Brain microvascular endothelial cell (primary cell): Measurements from ENCODE around the gene THRB.

Source experiments
- DNase-seq: peaks from one replicate; pipeline ENCODE4 v3.0.0-alpha.2; 2020
- H3K27ac ChIP-seq: fragments of 250-450 bp; sonication (Bioruptor Pico); 2 replicates; pipeline ENCODE4 v1.5.1; 2020; ENCODE audit warnings: mild to moderate bottlenecking, moderate library complexity
- H3K27me3 ChIP-seq: fragments of 250-450 bp; sonication (Bioruptor Pico); replicated peaks from 2 replicates; pipeline ENCODE4 v1.5.1; 2020; ENCODE audit warnings: mild to moderate bottlenecking
- H3K36me3 ChIP-seq: fragments of 250-450 bp; sonication (Bioruptor Pico); replicated peaks from 2 replicates; pipeline ENCODE4 v1.5.1; 2020; ENCODE audit warnings: mild to moderate bottlenecking
- H3K4me3 ChIP-seq: 2 replicates; pipeline ENCODE4 v1.5.1; 2011; ENCODE audit warnings: low read depth, mild to moderate bottlenecking, control low read depth, low read length, moderate library complexity
- CTCF ChIP-seq: IDR thresholded peaks from 2 replicates; pipeline ENCODE4 v1.5.1; 2011; ENCODE audit warnings: low read depth, mild to moderate bottlenecking, moderate library complexity, low read length, control low read depth, inconsistent platforms; ENCODE audit errors: missing control alignments
- in situ Hi-C: cut with HindIII; loops from 2 replicates; pipeline ENCODE4 v1.10.0; 2017; ENCODE audit warnings: low sequenced_read_pairs, low pct_ligation_motif_present

The THRB gene

DNA sequence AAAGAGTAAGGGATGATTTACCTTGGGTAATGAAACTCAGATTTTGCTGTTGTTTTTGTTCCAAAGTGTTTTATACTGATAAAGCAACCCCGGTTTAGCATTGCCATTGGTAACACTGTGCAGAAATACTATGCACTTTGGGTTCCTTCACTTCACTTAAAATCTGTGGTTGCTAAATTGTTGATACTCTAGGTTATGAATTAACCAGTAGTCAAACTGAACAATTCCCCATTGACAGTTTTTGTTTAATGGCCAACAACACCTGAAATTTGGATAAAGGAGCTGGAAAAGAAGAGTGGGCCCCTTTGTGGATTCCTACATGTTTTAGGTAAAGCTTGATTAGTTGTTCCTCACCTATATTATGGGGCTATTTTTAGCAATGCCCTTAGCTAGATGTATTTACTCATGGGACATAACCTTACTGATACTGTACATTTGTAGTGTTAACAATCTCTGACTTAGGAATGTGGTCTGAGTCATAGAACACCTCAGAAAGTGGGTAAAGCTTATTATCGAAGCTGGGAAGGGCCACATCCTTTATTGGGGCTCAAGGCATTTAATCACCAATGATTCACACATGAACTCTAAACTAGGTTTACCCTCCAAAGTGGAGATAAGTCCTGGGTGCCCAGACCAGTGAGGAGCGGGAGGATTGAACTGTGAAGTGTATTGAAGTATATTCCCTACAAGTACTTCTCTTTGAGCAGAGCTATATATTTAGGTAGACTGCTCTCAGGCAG, 29.5 kb upstream of the THRB start:
- no peak for TF ChIP-seq CTCF
- DNase-seq, result no peak
- in situ Hi-C loops, result no loop called here
- no peak overlapping the region for H3K27ac ChIP-seq
- no peak overlapping the region for H3K4me3 ChIP-seq
- peaks cover 2% of the 10 kb centered on the region for H3K27me3 ChIP-seq
- no peaks in the 10 kb centered on the region for H3K36me3 ChIP-seq

DNA sequence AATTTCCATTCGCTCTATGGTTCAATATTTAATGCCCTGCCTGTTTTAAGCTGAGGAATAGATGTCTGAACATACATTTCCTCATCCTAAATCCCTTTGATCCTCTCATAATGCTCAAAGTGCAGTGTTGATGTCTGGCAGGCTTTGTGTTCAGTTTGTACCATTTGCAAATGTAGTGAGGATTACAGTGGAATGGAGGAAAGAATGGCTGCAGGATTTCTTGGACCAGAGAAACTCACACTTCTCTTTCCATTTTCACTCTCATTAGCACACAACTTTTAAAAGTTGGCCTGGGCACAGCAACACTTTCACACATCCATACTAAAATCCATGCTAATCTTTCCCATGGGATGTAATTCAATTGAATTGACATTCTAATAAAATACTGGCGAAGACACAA, 28.6 kb upstream of the THRB start:
- Histone ChIP-seq H3K27me3 (peaks cover 2% of the 10 kb centered on the region), H3K27ac (no peak overlapping the region), H3K4me3 (no peak overlapping the region), H3K36me3 (no peaks in the 10 kb centered on the region)
- DNase-seq, result no peak
- no peak for TF ChIP-seq CTCF
- in situ Hi-C loops, result no loop called here

- Histone ChIP-seq H3K36me3 (no peaks in the 10 kb centered on the region), H3K4me3 (peak overlapping the region; percentile 57), H3K27me3 (peaks cover 2% of the 10 kb centered on the region), H3K27ac (no peak overlapping the region)
- TF ChIP-seq CTCF, result no peak
- no peak for DNase-seq
- in situ Hi-C loops, result no loop called here
These were observed 27.5 kb upstream of the THRB start for GRCh38 chr3:24522146-24522579.

DNA sequence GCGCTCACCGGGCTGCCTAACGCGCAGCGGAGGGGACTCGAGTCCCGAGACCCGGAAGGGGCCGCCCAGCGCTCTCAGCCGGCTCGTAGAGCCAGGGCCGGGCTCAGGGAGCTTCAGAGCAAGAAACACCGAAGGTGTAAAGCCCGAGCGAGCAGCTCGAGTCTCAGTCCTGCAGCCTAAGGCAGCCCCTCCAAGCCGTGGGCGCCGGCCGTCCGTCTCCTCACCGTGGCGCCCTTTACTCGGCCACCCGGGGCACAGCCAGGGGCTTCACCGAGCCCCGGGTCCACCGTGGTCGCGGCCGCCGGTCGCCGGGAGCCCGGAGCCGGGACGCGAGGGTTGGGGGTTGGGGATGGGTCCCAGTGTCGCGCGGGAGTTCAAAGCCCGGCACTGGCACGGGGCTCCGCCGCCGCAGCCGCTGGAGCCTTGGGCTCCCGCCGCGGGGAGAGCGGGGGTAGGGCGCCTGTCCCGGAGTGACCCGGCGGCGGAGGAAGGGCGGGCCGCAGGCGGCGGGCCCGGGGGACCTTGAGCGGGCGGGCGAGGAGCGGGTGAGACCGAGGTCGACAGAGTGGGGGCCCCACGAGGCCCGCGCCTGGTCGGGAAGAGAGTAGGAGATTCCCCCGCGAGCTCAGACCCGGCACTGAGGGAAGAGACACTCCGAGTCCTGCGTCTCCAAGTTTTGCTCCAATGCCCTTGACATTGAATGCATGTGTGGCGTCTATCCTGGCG, 26.9 kb upstream of the THRB start:
- H3K36me3 ChIP-seq, result no peaks in the 10 kb centered on the region
- no peak for DNase-seq
- in situ Hi-C loops, result no loop called here
- peaks cover 2% of the 10 kb centered on the region for H3K27me3 ChIP-seq
- peak overlapping the region; percentile 57 for H3K4me3 ChIP-seq
- TF ChIP-seq CTCF, result no peak
- no peak overlapping the region for H3K27ac ChIP-seq

DNA sequence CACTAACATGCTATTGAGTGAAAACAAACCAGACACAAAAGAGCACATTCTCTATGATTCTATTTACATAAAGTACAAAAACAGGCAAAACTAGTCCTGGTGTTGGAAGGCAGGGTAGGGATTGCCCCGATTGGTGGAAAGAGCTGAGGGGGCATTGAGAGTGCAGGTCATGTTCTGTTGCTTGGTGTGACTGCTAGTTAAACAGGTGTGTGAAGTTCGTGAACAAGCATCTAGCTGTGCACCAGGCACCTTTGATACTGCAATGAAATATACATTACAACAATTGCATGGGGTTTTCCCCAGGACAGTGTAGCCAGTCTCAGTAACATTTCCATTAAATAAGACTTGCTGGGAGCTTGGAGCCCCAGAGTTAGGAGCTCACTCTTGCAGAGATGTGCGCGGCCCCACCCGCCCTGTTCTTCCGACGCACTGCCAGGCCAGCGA, 26.3 kb upstream of the THRB start:
- no peak for DNase-seq
- Histone ChIP-seq H3K36me3 (no peaks in the 10 kb centered on the region), H3K4me3 (peak overlapping the region; percentile 57), H3K27me3 (peaks cover 2% of the 10 kb centered on the region), H3K27ac (no peak overlapping the region)
- in situ Hi-C loops, result no loop called here
- no peak for TF ChIP-seq CTCF

DNA sequence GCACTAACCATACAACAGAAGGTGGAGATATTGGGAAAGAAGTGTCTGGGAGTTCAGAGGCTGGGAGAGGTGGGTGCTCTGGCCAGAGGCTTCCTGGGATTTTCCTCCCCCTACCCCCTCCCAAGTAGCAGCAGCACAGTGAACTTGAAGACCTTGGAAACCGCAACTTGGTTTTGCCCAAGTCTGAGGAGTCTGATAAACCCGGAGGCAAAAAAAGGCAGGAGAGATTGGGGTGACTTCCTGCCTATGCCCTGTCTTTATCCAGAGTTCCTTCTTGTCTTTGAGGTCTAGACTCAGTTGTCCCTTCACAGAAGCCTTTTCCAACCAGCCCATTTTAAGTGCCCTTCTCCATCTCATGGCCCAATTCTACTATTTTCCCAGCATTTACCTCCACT, 25.4 kb upstream of the THRB start:
- H3K27me3 ChIP-seq, result peaks cover 2% of the 10 kb centered on the region
- H3K36me3 ChIP-seq, result no peaks in the 10 kb centered on the region
- DNase-seq, result no peak
- no peak overlapping the region for H3K27ac ChIP-seq
- H3K4me3 ChIP-seq, result no peak overlapping the region
- no peak for TF ChIP-seq CTCF
- in situ Hi-C loops, result no loop called here
